GM21515 (cell line): ENCODE measurements around the gene NUP85.
"Not testable (repeated sequence)": the region's sequence is repeated elsewhere in the genome, so short reads cannot be mapped to it uniquely, and the experiment has no call there.

ENCODE experiments used
- ATAC-seq: cut with Tn5 transposase; IDR thresholded peaks from one replicate; pipeline ENCODE4 v1.9.1; 2021; ENCODE audit not compliant: unreplicated experiment

The NUP85 gene

DNA sequence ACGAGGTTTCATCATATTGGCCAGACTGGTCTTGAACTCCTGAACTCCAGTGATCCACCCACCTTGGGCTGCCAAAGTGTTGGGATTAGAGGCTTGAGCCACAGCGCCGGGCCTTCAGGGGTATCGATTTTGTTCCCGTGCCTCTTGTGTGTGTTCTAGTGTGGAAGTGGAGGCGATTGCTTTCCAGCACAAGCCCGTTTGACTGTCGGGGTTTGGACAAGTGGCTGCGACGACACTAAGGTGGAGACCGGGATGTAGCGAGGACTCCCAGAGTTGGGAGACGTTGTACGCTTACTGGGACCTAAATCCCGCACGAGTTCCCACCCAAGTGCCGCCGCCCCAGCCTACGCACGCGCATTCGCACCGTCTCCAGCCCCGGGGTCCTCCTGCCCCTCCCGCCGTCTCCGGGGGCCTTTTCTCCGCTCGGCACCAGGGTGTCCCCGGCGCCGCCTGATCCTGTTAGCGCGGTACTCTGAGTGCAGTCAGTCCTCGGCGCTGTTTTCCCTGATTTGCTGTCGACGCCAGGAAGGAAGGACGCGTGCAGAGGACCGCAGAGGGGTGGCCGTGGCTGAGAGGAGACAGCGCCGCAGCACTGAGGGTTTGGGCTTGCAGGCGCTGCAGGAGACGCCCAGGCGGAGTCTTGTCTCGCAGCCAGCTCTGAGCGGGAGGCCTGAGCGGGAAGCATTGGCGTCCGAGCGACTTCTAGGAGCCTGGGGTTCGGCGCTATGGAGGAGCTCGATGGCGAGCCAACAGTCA, at the start of gene NUP85:
Gene NUP85 (plus strand): TSS at position 643 of the 756 bp plus-strand sequence. CDS start 83 bp downstream, at position 726.
- peak; percentile 65 for ATAC-seq

- not testable (repeated sequence) for ATAC-seq
These were observed 47.0 kb upstream of the NUP85 start for GRCh38 chr17:75158480-75158879.

DNA sequence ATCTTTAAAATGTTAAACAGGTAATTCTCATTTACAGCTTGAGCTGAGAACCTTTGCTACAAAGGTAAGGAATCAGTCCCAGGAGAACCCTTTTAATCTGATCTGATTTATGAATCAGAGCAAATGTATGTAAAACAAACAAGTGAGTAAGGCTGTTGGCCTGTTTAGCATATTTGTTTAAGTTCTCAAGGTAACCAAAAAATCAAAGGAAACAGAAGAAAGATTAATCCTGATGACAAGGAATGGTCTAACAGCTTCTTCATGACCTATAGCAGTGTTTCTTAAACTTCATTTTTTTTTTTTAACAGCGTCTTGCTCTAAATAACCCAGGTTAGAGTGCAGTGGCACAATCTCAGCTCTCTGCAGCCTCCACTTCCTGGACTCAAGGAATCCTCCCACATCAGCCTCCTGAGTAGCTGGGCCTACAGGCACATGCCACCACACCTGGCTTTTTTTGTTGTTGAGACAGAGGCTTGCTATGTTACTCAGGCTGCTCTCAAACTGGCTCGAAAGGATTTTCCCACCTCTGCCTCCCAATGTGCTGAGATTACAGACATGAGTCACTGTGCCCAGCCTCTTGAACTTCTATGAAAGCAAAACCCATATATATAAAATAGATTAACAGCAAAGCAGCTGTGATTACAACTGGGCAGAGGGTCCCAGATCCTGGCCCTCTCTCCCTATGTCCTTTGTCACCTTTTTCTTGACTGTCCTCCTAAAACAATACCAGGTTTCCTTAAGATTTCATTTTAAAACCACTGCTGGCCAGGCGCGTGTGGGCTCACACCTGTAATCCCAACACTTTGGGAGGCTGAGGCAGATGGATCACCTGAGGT, 46.1 kb upstream of the NUP85 start:
- ATAC-seq: no peak

GRCh38 chr17:75160211-75160610, 45.3 kb upstream of the NUP85 start:
- ATAC-seq: no peak

DNA sequence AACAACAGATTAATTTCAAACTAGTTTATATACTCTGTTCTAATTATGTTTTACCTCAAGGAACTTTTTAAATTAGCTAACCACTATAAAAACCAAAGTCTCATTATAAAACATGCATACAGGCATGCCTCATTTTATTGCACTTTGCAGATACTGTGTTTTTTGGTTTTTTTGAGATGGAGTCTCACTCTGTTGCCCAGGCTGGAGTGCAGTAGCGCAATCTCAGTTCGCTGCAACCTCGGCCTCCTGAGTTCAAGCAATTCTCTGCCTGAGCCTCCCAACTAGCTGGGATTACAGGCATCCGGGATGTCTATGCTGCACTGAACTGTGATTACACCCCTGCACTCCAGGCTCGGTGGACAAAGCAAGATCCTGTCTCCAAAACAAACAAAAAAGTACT, 42.4 kb upstream of the NUP85 start:
- ATAC-seq: no peak

DNA sequence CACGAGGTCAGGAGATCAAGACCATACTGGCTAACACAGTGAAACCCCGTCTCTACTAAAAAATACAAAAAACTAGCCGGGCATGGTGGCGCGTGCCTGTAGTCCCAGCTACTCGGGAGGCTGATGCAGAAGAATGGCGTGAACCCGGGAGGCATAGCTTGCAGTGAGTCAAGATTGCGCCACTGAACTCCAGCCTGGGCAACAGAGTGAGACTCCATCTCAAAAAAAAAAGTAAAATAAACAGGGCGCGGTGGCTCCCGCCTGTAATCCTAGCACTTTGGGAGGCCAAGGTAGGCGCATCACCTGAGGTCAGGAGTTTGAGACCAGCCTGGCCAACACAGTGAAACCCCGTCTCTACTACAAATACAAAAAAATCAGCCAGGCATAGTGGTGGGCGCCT, 40.9 kb upstream of the NUP85 start:
- not testable (repeated sequence) for ATAC-seq

- no peak for ATAC-seq
These were observed 36.5 kb upstream of the NUP85 start for GRCh38 chr17:75168998-75169397.

- ATAC-seq: no peak
These were observed 32.0 kb upstream of the NUP85 start for GRCh38 chr17:75173526-75173925.

DNA sequence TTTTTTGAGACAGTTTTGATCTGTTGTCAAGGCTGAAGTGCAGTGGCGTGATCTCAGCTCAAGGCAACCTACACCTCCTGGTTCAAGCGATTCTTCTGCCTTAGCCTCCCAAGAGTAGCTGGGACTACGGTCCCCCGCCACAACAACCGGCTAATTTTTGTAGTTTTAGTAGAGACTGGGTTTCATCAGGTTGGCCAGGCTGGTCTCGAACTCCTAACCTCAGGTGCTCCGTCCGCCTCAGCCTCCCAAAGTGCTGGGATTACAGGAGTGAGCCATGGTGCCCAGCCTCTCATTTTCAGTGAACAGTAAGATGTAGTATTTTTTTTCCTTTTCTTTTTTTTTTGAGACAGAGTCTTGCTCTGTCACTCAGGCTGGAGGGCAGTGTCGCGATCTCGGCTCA, 30.5 kb upstream of the NUP85 start:
- ATAC-seq: no peak

- ATAC-seq: no peak
These were observed 28.9 kb upstream of the NUP85 start for GRCh38 chr17:75176625-75177024.

DNA sequence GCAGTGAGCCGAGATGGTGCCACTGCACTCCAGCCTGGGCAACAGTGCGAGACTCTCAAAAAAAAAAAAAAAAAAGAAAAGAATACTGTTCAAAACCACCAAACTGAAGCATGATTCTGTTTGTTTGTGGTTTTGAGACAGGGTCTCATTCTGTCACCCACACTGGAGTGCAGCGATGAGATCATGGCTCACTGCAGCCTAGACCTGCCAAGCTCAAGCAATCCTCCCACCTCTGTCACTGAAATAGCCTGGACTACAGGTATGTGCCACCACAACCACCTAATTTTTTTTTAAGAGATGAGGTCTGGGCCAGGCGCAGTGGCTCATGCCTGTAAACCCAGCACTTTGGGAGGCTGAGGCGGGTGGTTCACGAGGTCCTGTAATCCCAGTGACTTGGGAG, 27.0 kb upstream of the NUP85 start:
- ATAC-seq: no peak

DNA sequence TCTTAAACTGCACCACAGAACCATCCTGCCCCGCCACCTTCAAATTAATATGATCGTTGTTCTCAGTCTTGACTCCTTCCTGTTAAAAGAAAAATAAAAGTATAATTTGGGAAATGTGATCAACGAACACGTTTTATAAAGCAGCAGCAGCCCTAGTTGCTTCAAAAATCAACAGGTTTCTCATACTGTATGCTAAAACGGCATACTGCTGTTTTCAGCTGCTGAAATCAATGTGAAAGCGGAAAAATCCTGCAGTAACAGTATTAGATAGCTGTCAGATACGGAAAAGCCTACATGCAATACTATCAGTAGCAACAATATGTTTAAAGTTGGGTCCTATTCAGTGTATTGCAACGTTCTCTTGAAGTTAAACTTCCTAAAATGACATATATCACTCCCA, 24.4 kb upstream of the NUP85 start:
- ATAC-seq: no peak

- ATAC-seq: no peak
These were observed 23.7 kb upstream of the NUP85 start for GRCh38 chr17:75181608-75182318.

- ATAC-seq: peak; percentile 29
These were observed 23.2 kb upstream of the NUP85 start for GRCh38 chr17:75182319-75182568.

- peak; percentile 75 for ATAC-seq
These were observed 22.7 kb upstream of the NUP85 start, which contains the start of gene SUMO2 for GRCh38 chr17:75182569-75183436. SUMO2 (minus strand) TSS chr17:75182959; CDS start chr17:75182834, 125 bp downstream.

DNA sequence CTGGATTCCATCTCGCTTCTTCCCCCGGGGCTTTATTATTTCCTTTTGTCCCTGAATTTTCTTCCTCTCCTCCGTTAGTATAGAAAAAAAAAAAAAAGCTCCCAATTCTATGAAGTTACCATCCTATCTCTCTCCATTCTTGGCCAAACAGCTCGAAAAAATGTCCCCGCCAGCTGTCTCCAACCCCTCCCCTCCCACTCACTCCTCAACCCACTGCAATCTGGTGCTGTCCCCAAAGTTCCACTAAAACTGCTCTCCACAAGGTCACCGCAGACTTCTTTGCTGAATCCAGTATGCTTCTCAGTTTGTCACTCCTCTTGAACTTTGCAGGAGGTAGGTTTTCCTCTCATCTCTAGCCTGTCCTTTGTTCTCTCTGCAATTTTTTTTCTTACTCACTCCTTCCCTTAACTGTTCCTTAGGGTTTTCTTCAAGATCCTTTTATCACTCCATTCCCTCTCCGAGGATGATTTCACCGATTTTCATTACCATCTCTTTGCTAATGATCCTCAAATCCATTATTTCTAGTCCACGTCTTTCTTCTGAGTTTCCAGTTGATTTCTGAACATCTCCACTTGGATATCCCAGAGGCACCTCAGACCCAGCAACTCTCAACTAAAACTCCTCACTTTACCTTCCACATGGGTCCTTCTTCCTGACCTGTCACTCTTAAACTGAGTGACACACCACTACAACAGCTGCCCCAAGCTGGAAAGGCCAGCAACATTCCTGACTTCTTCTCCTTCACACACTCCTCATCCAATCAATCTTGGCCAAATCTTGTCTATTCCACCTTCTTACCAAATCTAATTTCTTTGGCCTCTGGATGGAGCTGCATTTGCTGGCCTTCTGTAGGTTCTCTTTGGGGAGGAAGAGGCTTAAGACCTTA, 21.2 kb upstream of the NUP85 start:
- ATAC-seq: no peak

- no peak for ATAC-seq
These were observed 16.9 kb upstream of the NUP85 start for GRCh38 chr17:75188614-75189013.

GRCh38 chr17:75191584-75191983, 13.9 kb upstream of the NUP85 start:
- ATAC-seq: no peak

DNA sequence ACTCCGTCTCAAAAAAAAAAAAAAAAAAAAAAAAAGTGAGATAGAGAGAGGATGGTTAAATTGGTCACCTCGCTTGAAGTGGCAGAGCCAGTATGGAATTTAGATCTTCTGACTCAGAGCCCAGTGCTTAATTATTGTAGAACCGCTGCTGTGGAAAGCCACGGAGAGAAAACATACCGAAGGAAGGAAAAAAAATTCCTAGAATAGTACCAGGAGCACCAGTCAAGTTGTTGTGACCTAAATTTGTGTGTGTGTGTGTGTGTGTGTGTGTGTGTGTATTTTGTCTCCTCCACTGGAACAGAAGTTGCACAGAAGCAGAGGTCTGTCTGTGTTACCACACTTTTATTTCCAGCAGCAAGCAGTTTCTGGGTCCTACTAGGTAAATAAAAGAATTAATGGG, 10.6 kb upstream of the NUP85 start:
- no peak for ATAC-seq
